ENCODE measurements around the gene HOXD10.

- TF ChIP-seq CTCF (conservative IDR thresholded peaks at IDR 0.05; ENCODE audit: low read depth, low read length) (no peak), EZH2 (IDR thresholded peaks at IDR 0.05; ENCODE audit: borderline replicate concordance, low read depth, low read length, poor library complexity, severe bottlenecking) (no peak)
These were observed 15.3 kb upstream of the HOXD10 start for GRCh38 chr2:176101216-176101830.
